SK-N-MC (cell line): Measurements from ENCODE around the gene PRKAR1B.

ENCODE experiments used
- EZH2 ChIP-seq: fragments of 200-600 bp; sonication (generic); IDR thresholded peaks from one replicate; pipeline ENCODE4 v1.6.1; 2017; ENCODE audit warnings: antibody characterized with exemption
- FOXP2 ChIP-seq: optimal IDR thresholded peaks from 2 replicates; pipeline ENCODE3; 2011; ENCODE audit warnings: mild to moderate bottlenecking, moderate library complexity; ENCODE audit not compliant: insufficient read depth; ENCODE audit errors: extremely low read length, control extremely low read depth
- POLR2AphosphoS5 ChIP-seq: IDR thresholded peaks from 2 replicates; pipeline ENCODE4 v1.6.1; 2012; ENCODE audit warnings: mild to moderate bottlenecking, low read depth, low read length, borderline replicate concordance

GRCh38 chr7:651032-651728, 75.9 kb downstream of the PRKAR1B start:
- no peak for TF ChIP-seq EZH2
- TF ChIP-seq POLR2AphosphoS5, result no peak
- TF ChIP-seq FOXP2, result no peak
